Endothelial cell (in vitro differentiated cells): Measurements from ENCODE around the gene PRPF38B. TPM values are rescaled to one million over a fixed set of nuclear protein-coding genes. Genes with fewer than 3 reads are reported as not detected.

ENCODE experiments used
- DNase-seq: peaks from one replicate; pipeline ENCODE4 v3.0.0; 2021; ENCODE audit warnings: low spot score
- H3K27ac Mint-ChIP-seq: one replicate; pipeline ENCODE4 v1.8.0; 2021; ENCODE audit warnings: mixed read lengths, inconsistent platforms; ENCODE audit not compliant: unreplicated experiment
- H3K27me3 Mint-ChIP-seq: one replicate; pipeline ENCODE4 v1.8.0; 2021; ENCODE audit warnings: mild to moderate bottlenecking, moderate library complexity, mixed read lengths, inconsistent platforms; ENCODE audit not compliant: unreplicated experiment
- H3K36me3 Mint-ChIP-seq: one replicate; pipeline ENCODE4 v1.8.0; 2021; ENCODE audit warnings: mild to moderate bottlenecking, low read depth, mixed read lengths, inconsistent platforms; ENCODE audit not compliant: unreplicated experiment
- H3K4me1 Mint-ChIP-seq: one replicate; pipeline ENCODE4 v1.8.0; 2021; ENCODE audit warnings: mild to moderate bottlenecking, mixed read lengths, inconsistent platforms; ENCODE audit not compliant: unreplicated experiment
- H3K4me3 Mint-ChIP-seq: one replicate; pipeline ENCODE4 v1.8.0; 2021; ENCODE audit warnings: mild to moderate bottlenecking, mixed read lengths, inconsistent platforms; ENCODE audit not compliant: unreplicated experiment
- H3K9me3 Mint-ChIP-seq: one replicate; pipeline ENCODE4 v1.8.0; 2021; ENCODE audit warnings: mixed read lengths, inconsistent platforms; ENCODE audit not compliant: unreplicated experiment
- total RNA-seq: library from RNA; stranded (reverse); fragmentation: NEBNext Ultra II Directional; extraction: Animal tissue kit (Norgen Biotek cat#: 25700); gene quantifications from one replicate; pipeline ENCODE4 v1.2.1, GENCODE V29; 2021; ENCODE audit not compliant: unreplicated experiment
- TF ChIP-seq, protein P1 (sequence below): fragments of 200-600 bp; sonication (generic); IDR thresholded peaks from one replicate; pipeline ENCODE4 v1.5.0; 2021; ENCODE audit warnings: antibody characterized with exemption; ENCODE audit not compliant: unreplicated experiment

PRPF38B gene
- total RNA-seq, 1 donor from 2014 or later: 54.3 TPM

- peaks cover 3% of the 10 kb centered on the region for H3K4me1 Mint-ChIP-seq
- H3K36me3 Mint-ChIP-seq: peaks cover 3% of the 10 kb centered on the region
- no peak for DNase-seq
- H3K4me3 Mint-ChIP-seq: no peak overlapping the region
- H3K27ac Mint-ChIP-seq: no peak overlapping the region
- no peaks in the 10 kb centered on the region for H3K9me3 Mint-ChIP-seq
- peaks cover 4% of the 10 kb centered on the region for H3K27me3 Mint-ChIP-seq
- TF ChIP-seq, protein P1, sequence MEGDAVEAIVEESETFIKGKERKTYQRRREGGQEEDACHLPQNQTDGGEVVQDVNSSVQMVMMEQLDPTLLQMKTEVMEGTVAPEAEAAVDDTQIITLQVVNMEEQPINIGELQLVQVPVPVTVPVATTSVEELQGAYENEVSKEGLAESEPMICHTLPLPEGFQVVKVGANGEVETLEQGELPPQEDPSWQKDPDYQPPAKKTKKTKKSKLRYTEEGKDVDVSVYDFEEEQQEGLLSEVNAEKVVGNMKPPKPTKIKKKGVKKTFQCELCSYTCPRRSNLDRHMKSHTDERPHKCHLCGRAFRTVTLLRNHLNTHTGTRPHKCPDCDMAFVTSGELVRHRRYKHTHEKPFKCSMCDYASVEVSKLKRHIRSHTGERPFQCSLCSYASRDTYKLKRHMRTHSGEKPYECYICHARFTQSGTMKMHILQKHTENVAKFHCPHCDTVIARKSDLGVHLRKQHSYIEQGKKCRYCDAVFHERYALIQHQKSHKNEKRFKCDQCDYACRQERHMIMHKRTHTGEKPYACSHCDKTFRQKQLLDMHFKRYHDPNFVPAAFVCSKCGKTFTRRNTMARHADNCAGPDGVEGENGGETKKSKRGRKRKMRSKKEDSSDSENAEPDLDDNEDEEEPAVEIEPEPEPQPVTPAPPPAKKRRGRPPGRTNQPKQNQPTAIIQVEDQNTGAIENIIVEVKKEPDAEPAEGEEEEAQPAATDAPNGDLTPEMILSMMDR: no peak
Observed at GRCh38 chr1:108668777-108669176, 23.3 kb upstream of the PRPF38B start.

DNA sequence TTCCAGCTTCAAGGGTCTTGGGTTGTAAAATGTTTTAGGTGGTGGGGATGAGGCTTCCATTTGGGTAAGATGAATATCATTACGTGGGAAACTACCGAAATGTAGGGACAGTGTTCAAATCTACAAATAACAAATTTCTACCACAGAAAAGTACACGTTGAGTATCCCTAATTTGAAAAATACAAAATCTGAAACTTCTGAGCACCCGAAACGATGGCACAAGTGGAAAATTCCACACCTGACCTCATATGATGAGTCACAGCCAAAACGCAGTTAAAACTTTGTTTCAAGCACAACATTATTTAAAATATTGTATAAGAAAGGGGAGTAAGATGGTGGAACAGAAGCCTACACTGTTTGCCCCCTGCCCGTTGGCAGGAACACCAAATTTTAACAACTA, 22.4 kb upstream of the PRPF38B start:
- Mint-ChIP-seq H3K27ac (no peak overlapping the region), H3K9me3 (peaks cover 3% of the 10 kb centered on the region), H3K27me3 (peaks cover 4% of the 10 kb centered on the region), H3K4me3 (no peak overlapping the region), H3K4me1 (peaks cover 3% of the 10 kb centered on the region), H3K36me3 (peaks cover 8% of the 10 kb centered on the region)
- no peak for DNase-seq
- TF ChIP-seq, protein P1: no peak

DNA sequence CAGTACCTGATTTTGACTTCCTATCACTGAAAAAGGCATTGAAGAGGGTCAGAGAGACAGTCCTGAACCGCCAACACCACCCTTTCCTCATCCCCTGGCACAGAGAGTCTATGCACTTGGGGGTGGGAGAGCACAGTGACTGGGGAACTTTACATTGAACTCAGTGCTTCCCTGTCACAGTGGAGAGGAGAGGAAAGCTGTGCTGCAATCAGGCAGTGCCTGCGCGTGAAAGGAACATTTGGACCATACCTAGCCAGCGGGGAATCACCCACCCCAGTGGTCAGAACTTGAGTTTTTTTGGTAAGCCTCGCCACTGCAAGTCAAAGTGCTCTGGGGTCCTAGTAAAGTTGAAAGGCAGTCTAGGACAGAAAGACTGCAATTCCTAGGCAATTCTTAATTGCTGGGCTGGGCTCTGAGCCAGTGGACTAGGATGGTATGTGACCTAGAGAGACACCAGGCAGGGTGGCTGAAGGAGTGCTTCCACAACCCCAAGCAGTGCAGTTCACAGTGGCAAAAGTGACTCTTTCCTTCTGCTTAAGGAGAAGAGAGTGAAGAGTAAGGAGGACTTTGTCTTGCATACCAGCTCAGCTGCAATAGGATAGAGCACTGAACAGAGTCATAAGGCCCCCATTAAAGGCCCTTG, 21.9 kb upstream of the PRPF38B start:
- Mint-ChIP-seq H3K4me1 (peaks cover 3% of the 10 kb centered on the region), H3K36me3 (peaks cover 11% of the 10 kb centered on the region), H3K27ac (no peak overlapping the region), H3K4me3 (no peak overlapping the region), H3K9me3 (peaks cover 6% of the 10 kb centered on the region), H3K27me3 (peaks cover 7% of the 10 kb centered on the region)
- TF ChIP-seq, protein P1: no peak
- no peak for DNase-seq

- Mint-ChIP-seq H3K36me3 (peaks cover 11% of the 10 kb centered on the region), H3K4me3 (no peak overlapping the region), H3K27me3 (peaks cover 5% of the 10 kb centered on the region), H3K9me3 (peaks cover 6% of the 10 kb centered on the region), H3K4me1 (peaks cover 3% of the 10 kb centered on the region), H3K27ac (no peak overlapping the region)
- TF ChIP-seq, protein P1: no peak
- no peak for DNase-seq
Observed at GRCh38 chr1:108671143-108671542, 21.0 kb upstream of the PRPF38B start.

DNA sequence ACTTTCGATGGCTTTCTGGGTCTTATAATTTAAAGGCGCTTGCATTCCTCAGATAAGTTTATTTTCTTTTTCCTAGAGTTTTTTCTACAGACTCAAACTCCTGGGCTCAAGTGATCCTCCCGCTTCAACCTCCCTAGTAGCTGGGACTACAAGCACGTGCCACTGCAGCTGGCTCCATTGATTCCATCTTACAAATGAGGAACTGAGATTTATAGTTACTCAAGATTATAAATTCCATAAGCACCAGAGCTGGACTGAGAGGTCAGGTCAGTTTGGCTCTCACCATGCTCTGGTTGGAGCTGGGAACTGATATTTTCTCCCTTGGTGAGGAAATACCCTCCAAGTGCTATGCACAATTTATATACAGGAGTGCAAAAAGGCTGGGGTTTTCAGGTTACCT, 13.4 kb upstream of the PRPF38B start:
- H3K4me3 Mint-ChIP-seq: no peak overlapping the region
- H3K27ac Mint-ChIP-seq: no peak overlapping the region
- peaks cover 7% of the 10 kb centered on the region for H3K36me3 Mint-ChIP-seq
- H3K4me1 Mint-ChIP-seq: peaks cover 8% of the 10 kb centered on the region
- no peak for DNase-seq
- peaks cover 5% of the 10 kb centered on the region for H3K27me3 Mint-ChIP-seq
- TF ChIP-seq, protein P1: no peak
- peaks cover 6% of the 10 kb centered on the region for H3K9me3 Mint-ChIP-seq
